Gastrocnemius medialis (tissue), 4 donors: Measurements from ENCODE around the gene LRATD1. TPM values are rescaled to one million over a fixed set of nuclear protein-coding genes. Genes with fewer than 3 reads are reported as not detected.

Source experiments
- ATAC-seq, 2 donors: fragments of 150-250 bp; one replicate each; pipeline ENCODE4 v1.9.1; 2016
- DNase-seq, 2 donors: peaks; one replicate each; pipeline ENCODE4 v3.0.0-alpha.2; 2019
- H3K27ac ChIP-seq, 4 donors: fragments of 200-600 bp; sonication (generic); 1 replicate in 1 of 4; 2 replicates in 3 of 4; pipeline ENCODE4 v1.5.1; 2016 to 2018; ENCODE audit warnings: mild to moderate bottlenecking in 2 of 4, moderate library complexity in 1 of 4
- H3K27me3 ChIP-seq, 3 donors: fragments of 200-600 bp; sonication (generic) in 2 of 3; 1 replicate in 1 of 3; 2 replicates in 2 of 3; pipeline versions ENCODE4 v1.5.1 to v1.6.0; 2016 to 2019; ENCODE audit warnings: mild to moderate bottlenecking in 1 of 3, moderate library complexity in 1 of 3
- H3K36me3 ChIP-seq, 2 donors: fragments of 200-600 bp; sonication (generic) in 1 of 2; one replicate each; pipeline ENCODE4 v1.5.1; 2017 to 2018
- H3K4me1 ChIP-seq, 2 donors: fragments of 200-600 bp; sonication (generic) in 1 of 2; one replicate each; pipeline ENCODE4 v1.5.1; 2016 to 2017; ENCODE audit warnings: mild to moderate bottlenecking in 2 of 2
- H3K4me3 ChIP-seq, 4 donors: fragments of 200-600 bp; sonication (generic) in 3 of 4; 1 replicate in 1 of 4; 2 replicates in 3 of 4; pipeline ENCODE4 v1.5.1; 2016 to 2019; ENCODE audit warnings: mild to moderate bottlenecking in 2 of 4
- H3K9me3 ChIP-seq, 3 donors: fragments of 200-600 bp; sonication (generic) in 2 of 3; 1 replicate in 1 of 3; 2 replicates in 2 of 3; pipeline ENCODE4 v1.5.1; 2016 to 2019
- CTCF ChIP-seq, 5 experiments: fragments of 450-650 bp in 3 of 5; fragments of 200-600 bp in 2 of 5; sonication (generic) in 2 of 5; IDR thresholded peaks in 4 of 5; conservative IDR thresholded peaks in 1 of 5; 1 replicate in 4 of 5; 2 replicates in 1 of 5; pipeline ENCODE4 v1.5.1; 2016 to 2019; ENCODE audit warnings: antibody characterized with exemption in 5 of 5, mild to moderate bottlenecking in 3 of 5, moderate library complexity in 3 of 5
- POLR2A ChIP-seq, 2 donors: fragments of 450-650 bp; IDR thresholded peaks; one replicate each; pipeline ENCODE4 v1.6.1; 2017; ENCODE audit warnings: antibody characterized with exemption in 2 of 2, mild to moderate bottlenecking in 2 of 2, moderate library complexity in 2 of 2
- in situ Hi-C, 4 donors: fragments of 200-750 bp; cut with MboI; loops; one replicate each; pipeline versions ENCODE4 v1.15.0 to v1.8.0; 2017; ENCODE audit warnings: low sequenced_read_pairs in 4 of 4
- intact Hi-C: fragments of 100-400 bp; cut with DNase I; formaldehyde crosslinking; loops from one replicate; pipeline ENCODE4 v1.15.1; 2023; ENCODE audit warnings: low total_unique reads
- total RNA-seq, 4 donors: library from RNA; depleted of rRNA; stranded (reverse); fragments of >200 nt; gene quantifications; one replicate each; pipeline versions ENCODE4 v1.1.0 to v1.2.3, GENCODE V29; 2016

LRATD1 gene
- total RNA-seq, result 1 to 10 TPM in 2 of 4 donors, under 1 TPM in 2; 0.33 to 4.9 (median 0.86) TPM

DNA sequence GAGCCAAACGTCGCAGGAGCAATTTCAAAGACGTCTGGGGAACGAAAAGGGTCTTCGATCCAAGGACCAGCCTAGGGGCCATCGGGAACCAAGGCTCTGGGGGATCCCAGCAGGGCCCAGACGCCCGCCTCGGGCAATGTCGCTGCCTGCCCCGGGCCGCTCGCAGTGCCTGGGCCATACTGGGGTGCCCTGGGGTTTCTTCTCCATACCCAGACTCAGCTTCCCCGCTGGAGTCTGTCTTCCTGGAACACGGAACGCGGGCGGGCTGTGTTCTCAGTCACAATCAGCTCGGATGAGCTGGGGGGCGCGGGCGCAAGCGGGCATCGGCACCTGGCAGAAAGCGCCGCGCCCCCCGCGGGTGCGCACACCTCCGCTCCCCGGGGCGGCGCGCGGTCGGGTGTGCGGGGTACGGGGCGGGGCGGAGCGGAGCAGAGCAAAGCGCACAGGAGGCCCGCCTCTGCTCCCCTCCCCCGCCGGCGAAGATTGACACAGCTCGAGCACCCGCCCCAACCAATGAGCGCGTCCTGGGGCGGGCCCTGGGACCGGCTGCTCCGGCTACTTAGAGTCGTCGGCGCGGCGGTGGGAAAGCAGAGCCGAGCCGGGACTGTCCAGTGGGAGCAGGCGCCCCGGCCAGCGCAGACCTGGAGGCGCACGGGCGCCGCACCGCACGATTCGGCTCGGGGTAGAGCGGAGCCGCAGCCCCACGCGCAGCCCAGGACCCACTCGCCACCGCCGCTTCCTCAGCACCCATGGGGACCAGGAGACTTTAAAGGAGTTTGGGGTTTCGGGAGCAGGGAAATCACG, at the start of gene LRATD1:
Gene LRATD1 (plus strand): TSS at position 585 of the 804 bp plus-strand sequence. CDS start 1,263 bp downstream, outside the sequence.
- in situ Hi-C loops (no loop called here), intact Hi-C loops (no loop called here)
- peak; percentile 47 to 53 for DNase-seq
- peaks cover 37 to 53% (median 48%) of the 10 kb centered on the region in 3 donors for H3K27me3 ChIP-seq
- peak; percentile 69 to 73 for ATAC-seq
- peak within 1 kb of the TSS; percentile 39 to 59 (median 49) for H3K4me3 ChIP-seq
- H3K27ac ChIP-seq, result peak within 1 kb of the TSS in 1 of 4 donors; percentile 54
- H3K9me3 ChIP-seq, result no peaks in the 10 kb centered on the region
- peaks cover 7 to 22% of the 10 kb centered on the region in 2 donors for H3K4me1 ChIP-seq
- H3K36me3 ChIP-seq, result no peaks in the 10 kb centered on the region
- TF ChIP-seq POLR2A (IDR thresholded peaks at IDR 0.05) (peak; percentile 46 to 69), CTCF (IDR thresholded peaks at IDR 0.05 in 4 of 5, conservative IDR thresholded peaks at IDR 0.05 in 1 of 5) (no peak)

GRCh38 chr2:14583059-14583458, 49.5 kb upstream of the LRATD1 start:
- H3K27me3 ChIP-seq, result no peaks in the 10 kb centered on the region
- H3K9me3 ChIP-seq, result no peaks in the 10 kb centered on the region
- intact Hi-C loops, result no loop called here
- TF ChIP-seq CTCF (IDR thresholded peaks at IDR 0.05 in 4 of 5, conservative IDR thresholded peaks at IDR 0.05 in 1 of 5) (no peak), POLR2A (IDR thresholded peaks at IDR 0.05) (no peak)
- in situ Hi-C loops, result no loop called here
- H3K27ac ChIP-seq, result no peak overlapping the region
- no peaks in the 10 kb centered on the region for H3K36me3 ChIP-seq
- H3K4me1 ChIP-seq, result no peaks in the 10 kb centered on the region
- ATAC-seq, result no peak
- no peak overlapping the region for H3K4me3 ChIP-seq
- no peak for DNase-seq

DNA sequence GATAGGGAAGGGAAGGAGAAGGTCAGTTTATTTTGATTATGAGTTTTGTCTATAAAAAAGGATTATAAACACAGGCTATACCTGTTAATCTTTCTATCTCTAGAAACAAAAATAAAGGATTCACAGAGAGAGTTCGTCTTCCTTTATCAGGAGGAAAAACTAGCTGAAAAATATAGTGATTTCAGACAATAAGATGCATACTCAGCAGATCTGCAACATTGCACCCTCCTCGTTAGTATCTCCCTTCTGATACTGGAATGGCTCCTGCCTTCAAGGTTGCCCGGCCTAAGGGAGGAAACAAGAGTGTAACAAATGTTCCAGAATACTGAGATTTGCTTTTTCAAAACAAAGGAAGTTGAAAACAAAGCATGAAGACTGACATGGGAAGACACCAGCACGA, 48.7 kb upstream of the LRATD1 start:
- intact Hi-C loops, result no loop called here
- Histone ChIP-seq H3K4me3 (no peak overlapping the region), H3K27ac (no peak overlapping the region), H3K27me3 (no peaks in the 10 kb centered on the region), H3K36me3 (no peaks in the 10 kb centered on the region), H3K9me3 (no peaks in the 10 kb centered on the region), H3K4me1 (no peaks in the 10 kb centered on the region)
- TF ChIP-seq CTCF (IDR thresholded peaks at IDR 0.05 in 4 of 5, conservative IDR thresholded peaks at IDR 0.05 in 1 of 5), result no peak
- no peak for DNase-seq
- in situ Hi-C loops, result no loop called here
- no peak for ATAC-seq

GRCh38 chr2:14587119-14587518, 45.4 kb upstream of the LRATD1 start:
- Histone ChIP-seq H3K9me3 (no peaks in the 10 kb centered on the region), H3K27me3 (no peaks in the 10 kb centered on the region), H3K27ac (no peak overlapping the region), H3K36me3 (no peaks in the 10 kb centered on the region), H3K4me3 (no peak overlapping the region), H3K4me1 (no peaks in the 10 kb centered on the region)
- ATAC-seq (no peak), DNase-seq (no peak)
- in situ Hi-C loops, result no loop called here
- intact Hi-C loops, result no loop called here
- TF ChIP-seq CTCF (IDR thresholded peaks at IDR 0.05 in 4 of 5, conservative IDR thresholded peaks at IDR 0.05 in 1 of 5), result no peak
